CD4-positive, alpha-beta T cell treated with Interleukin-4 for 4 hours (primary cell): ENCODE results near the gene GAK.

Experiments used
- DNase-seq: peaks from one replicate; pipeline ENCODE4 v3.0.0-alpha.2; 2020

GAK gene

GRCh38 chr4:803884-804283, 128.2 kb downstream of the GAK start:
- DNase-seq = no peak

- no peak for DNase-seq
Observed at GRCh38 chr4:801436-802124, 130.5 kb downstream of the GAK start.
